GM18508 (cell line): ENCODE results near the gene DBNDD1.

Experiments
- ATAC-seq: cut with Tn5 transposase; IDR thresholded peaks from one replicate; pipeline ENCODE4 v1.9.1; 2021; ENCODE audit warnings: moderate number of reproducible peaks; ENCODE audit not compliant: insufficient read depth, unreplicated experiment

DBNDD1 gene

DNA sequence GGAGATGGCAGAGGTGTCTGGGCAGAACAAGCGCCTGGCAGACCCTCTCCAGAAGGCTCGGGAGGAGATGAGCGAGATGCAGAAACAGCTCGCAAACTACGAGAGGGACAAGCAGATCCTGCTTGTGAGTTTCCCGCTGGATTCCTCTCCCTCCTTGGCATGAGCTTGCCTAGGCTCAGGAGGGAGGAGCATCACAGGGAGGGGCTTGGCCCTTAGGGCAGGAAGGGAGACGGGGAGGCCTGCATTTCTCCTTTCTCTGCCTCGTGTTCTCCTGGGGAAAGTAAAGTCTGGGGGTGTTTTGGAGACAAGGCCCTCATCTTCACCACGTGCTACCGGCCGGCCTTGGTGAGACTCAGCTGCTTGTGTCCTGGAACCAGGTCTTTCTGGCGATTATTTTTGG lies 18.0 kb upstream of the DBNDD1 start:
- ATAC-seq, result no peak

DNA sequence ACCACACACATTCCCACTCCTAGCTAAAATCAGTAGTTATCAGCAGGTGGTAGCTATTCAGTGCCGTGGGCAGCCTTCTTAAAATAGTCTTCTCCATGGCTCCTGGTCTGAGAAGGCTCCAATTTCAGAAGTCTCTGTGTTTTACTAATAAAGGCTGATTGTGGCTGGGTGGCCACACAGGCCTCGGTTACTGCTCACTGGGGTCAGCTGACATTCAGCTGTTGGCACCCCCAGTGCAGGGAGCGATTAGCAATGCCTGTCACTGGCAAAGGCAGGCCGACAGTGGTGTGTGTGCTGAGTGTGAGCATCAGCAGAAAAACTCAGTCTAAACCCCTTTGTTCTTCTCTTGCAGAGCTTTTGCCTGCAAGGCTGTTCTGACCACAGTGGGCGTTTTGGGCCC lies 16.6 kb upstream of the DBNDD1 start:
- ATAC-seq, result no peak

DNA sequence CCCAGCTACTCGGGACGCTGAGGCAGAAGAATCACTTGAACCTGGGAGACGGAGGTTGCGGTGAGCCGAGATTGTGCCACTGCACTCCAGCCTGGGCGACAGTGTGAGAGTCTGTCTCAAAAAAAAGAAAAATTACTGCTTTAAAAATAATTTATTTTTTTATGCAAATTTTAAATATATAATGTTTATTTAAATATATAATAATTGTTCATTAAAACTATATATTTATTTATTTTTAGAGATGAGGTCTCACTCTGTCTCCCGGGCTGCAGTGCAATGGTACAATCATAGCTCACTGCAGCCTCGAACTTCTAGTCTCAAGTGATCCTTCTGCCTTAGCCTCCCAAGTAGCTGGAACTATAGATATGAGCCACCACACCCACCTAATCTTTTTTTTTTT lies 15.2 kb upstream of the DBNDD1 start:
- ATAC-seq, result no peak

DNA sequence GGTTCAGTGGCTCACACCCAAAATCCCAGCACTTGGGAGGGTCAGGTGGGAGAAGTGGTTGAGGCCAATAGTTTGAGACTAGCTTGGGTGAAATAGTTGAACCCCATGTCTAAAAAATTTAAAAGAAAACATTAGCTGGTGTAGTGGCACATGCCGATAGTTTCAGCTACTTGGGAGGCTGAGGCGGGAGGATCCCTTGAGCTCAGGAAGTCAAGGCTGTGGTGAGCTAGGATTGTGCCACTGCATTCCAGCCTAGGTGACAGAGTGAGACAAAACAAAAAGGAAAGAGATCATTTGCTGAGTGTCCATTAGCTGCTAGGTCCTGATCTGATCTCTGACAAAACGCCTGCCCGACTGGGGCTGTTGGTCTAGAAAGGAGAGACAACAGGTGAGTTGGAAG lies 14.1 kb upstream of the DBNDD1 start:
- no peak for ATAC-seq

DNA sequence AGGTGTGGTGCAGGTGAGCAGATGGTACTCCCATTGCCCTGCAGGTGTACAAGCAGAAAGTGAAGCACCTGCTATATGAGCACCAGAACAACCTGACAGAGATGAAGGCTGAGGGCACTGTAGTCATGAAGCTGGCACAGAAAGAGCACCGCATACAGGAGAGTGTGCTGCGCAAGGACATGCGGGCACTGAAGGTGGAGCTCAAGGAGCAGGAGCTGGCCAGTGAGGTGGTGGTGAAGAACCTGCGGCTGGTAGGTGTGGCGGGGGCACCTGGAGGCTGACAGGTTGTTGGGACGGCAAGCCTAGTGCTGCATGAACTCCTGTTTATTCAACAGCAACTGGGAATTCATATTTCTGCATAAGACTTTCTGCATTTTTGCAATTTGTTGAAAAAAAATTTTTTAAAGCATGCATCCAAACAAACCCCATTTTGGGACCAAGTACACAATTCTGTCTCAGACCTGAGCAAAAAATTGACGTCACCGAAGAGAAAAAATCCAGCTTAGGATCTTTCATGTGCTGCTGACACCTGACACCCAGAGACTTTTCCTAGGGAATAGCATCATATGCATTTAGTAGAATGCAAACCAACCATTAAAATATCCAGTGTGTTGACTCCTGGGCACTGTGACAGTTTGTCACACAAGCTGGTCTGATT lies 13.5 kb upstream of the DBNDD1 start:
- ATAC-seq, result no peak

DNA sequence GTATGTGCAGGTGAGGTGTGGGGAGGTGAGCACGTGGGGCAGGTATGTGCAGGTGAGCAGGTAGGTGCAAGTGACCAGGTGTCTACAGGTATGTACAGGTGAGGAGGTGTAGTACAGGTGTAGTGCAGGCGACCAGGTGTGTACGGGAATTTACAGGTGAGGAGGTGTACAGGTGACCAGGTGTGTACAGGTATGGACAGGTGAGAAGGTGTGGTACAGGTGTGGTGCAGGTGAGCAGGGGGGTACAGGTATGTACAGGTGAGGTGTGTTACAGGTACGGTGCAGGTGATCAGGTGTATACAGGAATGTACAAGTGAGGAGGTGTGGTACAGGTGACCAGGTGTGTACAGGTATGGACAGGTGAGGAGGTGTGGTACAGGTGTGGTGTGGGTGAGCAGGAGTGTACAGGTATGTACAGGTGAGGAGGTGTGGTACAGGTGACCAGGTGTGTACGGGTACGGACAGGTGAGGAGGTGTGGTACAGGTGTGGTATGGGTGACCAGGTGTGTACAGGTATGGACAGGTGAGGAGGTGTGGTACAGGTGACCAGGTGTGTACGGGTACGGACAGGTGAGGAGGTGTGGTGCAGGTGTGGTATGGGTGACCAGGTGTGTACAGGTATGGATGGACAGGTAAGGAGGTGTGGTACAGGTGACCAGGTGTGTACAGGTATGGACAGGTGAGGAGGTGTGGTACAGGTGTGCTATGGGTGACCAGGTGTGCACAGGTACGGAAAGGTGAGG lies 12.8 kb upstream of the DBNDD1 start:
- ATAC-seq, result no peak

DNA sequence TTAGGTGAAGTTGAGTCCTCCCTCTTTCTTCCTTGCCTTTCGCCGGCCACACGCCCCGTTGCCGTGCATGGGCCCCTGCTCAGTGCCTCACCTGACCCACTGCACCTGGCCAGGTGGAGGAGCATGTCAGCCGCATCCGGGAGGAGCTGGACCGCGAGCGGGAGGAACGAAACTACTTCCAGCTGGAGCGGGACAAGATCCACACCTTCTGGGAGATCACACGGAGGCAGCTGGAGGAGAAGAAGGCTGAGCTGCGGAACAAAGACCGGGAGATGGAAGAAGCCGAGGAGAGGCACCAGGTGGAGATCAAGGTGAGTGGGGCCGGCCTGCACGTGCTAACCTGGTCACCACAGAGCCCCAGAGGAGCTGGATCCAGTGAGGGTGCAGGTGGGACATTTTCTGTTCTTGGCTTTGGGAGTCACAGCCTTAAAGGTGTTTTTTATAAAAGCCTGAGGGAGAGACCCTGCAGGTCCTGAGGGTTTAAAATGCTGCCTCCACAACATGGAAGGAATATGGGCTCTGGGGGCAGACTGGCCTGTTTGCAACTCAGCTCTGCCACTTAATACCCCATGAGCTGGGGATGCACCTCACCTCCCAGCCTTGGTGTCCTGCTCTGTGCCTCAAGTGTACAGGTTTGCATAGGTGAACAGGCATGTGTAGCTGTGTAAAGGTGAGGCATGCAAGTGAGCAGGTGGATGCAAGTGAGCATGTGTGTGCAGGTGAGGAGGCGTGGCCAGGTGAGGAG lies 12.1 kb upstream of the DBNDD1 start:
- no peak for ATAC-seq

DNA sequence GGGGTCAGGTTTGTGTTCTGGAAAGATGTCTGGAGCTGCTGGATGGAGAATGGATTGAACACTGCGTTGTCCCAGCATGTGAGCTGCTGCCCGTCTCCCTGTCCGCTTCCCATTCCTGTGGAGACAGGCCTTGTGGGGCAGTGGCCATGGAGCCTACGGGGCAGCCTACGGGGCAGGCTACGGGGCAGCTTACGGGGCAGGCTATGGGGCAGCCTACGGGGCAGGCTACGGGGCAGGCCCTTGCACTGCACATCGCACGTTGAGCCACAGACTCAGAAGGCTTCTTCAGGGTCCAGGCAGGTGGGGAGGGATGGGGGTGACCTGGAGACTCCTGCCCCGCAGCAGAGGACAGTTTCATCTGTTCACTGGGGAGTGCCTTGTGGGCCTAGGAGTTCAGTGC lies 9.7 kb upstream of the DBNDD1 start:
- no peak for ATAC-seq

DNA sequence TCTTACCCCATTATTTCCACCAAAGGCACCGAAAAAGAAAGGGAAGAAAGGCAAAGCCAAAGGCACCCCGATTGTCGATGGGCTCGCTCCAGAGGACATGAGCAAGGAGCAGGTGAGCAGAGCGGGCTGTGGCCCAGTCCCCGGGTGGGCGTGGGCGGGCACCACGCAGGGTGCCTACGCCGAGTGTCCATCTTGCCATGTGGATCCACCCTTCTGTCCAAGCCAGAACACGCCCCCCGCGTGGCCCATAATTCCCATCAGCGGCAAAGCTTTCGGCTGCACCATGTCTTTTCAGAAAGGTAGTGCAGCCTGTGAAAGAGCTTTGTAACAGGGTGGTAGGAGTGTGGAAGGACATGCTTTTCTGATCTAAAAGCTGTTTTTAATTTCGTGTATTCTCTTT lies 8.4 kb upstream of the DBNDD1 start:
- ATAC-seq, result no peak

DNA sequence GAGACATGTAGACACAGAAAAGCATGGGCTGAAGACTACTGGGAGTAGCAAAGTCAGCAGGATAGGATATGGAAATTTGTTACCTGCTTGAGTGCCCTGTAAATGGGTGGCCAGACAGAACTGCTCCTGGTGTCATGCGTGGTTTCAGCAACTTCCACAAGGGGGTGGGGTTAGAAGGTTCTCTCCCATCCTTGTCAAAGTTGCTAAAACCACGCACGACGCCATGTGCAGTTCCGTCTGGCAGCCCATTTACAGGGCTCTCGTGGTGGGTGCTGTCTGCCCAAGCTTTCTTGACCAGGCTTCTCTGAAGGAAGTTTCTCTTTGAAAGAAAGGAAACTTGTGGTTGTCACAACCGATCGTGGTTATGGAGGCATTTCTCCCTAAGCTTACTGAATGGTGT lies 6.9 kb upstream of the DBNDD1 start:
- no peak for ATAC-seq

DNA sequence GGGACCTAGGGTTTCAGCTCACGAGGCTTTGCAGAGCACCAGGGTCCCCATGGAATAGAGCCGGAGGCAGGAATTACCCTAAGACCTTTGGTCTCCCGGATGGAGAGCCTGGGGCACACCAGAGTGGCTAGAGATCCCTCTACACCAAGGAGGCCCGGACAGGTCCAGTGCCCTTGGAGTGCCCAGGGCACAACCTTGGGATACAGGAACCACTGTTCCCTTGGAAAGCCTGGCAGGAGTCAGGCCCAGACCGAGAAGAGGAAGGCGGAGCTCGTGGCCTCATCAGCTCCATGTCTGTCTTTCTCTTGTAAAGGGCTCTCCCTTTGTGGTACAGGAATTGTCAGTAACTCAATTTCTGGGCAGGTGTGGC lies 3.8 kb upstream of the DBNDD1 start:
- ATAC-seq, result no peak

DNA sequence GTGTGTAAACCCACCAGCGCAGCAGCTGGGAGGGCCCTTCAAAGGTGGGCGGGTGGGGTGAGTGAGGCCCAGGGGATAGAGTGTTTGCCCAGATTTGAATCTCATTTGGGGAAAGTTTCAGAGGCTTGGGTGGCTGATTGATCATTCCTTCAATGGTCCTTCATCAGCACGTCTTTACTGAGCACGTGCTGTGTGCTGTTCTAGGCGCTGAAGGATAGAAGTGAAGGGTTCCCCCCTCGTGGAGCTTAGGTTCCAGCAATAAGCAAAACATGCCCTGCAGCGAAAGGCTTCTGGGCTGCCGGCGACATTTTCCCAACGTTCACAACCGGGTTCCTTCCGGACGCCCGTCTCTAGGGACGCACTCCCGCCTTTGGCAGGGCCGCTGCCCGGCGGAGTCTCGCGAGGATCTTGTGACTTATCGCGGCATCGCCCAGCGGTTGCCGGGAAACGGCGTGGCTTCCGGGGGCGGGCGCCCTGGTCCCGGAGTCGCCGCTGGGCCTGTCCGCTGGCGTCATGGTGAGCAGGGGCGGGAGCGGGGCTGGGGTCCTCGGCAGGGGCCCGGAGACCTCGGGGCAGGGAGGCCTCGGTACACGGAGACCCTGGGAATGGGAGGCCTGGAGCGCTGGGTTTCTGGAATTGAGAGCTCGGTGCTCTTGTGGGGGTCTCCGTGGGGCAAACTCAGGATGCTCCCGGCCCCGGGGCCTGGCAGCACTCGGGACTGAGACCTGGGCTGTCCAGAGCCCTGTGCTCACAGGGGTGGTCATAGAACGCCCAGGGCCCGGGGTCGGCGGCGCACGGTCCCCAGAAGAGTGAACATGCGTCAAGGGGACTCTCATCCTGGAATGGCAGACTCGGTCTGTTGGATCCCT lies 3.2 kb upstream of the DBNDD1 start:
- ATAC-seq, result no peak

DNA sequence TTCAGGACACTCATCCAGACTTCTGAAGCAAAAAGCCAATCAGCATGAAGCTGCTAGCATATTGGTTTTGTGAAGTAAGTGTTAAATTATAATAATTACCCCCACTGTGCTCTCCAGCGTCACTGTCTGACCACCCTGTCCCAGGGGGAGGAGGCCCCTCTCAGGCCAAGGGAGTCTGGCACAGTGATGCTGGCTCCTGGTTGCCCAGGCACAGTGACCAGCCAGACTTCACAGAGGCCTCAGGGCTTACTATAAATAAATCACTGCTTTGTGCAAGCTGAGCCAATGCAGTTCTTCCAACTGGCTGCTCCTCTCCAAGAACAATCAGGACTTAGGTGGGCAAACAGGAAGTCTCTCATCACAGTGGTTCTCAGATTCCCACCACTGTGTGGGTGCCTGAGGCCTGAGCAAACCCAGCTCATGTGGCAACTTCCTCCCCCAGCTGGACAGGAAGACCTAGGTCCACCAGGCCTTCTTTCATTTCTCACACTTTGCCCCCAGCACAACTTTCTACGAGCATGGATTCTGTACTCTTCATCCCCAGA lies 1.7 kb upstream of the DBNDD1 start:
- ATAC-seq, result no peak

DNA sequence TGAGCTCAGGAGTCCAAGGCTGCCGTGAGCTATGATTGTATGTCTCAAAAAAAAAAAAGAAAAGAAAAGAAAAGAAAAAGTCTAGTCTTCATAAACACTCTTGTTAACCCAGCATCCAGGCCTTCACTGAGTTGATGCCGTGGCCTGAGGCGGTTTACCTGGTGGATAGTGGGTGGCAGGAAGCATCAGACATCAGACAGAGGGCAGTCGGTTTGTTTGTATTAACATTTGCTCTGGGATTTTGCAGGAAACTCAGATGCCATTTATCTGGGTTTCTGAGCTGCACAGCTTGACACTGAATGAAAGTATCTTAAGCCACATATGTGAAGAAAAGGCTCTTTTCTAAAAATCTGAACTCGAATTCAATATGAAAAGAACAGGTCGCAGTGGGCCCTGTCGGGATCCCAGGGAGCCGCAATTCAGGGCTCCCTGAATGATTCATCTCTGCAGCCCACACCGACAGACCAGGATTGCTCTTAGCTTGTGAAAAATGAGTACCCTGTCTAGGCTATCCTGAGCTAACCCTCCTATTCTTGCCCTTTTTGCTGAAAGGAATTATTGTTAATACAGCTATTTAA lies 1.1 kb upstream of the DBNDD1 start:
- no peak for ATAC-seq

DNA sequence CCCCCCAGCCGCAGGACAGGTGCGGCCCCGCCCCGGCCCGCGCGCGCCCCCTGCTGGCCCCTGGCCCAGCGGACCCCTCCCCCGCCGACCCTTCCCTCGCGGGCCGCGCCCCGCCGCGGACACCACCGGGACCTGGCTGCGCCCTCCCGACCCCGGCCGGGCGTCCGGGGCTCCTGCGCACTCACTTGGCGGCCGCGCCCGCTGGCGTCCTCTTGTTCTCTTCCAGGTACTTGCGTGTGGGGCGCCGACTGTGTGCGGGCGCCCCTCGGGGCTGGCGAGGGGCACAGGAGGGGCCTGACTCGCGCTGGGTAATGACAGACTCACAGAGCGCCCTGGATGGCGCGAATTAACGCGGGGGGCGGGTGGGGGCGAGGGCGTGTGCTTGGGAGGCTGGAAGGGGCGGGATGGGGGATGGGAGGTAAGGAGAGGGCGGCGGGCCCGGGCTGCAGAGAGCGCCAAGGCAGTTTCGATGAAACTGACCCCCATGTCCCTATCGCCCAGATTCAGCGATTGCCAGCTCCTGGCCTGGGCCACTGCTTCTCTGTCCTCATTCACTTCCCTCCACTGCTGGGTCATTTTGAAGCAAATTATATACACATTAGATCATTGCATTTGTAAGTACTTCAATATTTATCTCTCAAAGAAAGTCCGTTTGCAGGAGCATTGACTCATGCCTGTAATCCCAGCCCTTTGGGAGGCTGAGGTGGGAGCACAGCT lies 445 bp upstream of the DBNDD1 start:
- no peak for ATAC-seq

DNA sequence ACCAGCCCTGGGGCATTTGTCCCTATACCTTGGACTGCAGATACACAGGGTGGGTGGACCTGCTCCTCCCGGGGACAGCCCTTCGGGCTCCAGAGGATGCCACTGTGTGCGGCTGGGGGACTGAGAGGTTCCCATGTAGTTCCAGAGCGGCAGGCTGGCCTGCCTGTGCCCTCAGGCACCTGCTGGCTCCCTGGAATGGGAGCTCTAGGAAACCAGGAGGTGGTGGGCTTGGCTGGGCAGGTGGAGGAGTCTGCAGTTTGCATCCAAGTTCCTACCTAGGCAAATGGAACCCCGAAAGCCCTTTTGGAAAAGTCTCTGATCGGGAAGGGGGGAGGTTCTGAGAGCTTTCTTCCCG lies 982 bp downstream of the DBNDD1 start:
- no peak for ATAC-seq

DNA sequence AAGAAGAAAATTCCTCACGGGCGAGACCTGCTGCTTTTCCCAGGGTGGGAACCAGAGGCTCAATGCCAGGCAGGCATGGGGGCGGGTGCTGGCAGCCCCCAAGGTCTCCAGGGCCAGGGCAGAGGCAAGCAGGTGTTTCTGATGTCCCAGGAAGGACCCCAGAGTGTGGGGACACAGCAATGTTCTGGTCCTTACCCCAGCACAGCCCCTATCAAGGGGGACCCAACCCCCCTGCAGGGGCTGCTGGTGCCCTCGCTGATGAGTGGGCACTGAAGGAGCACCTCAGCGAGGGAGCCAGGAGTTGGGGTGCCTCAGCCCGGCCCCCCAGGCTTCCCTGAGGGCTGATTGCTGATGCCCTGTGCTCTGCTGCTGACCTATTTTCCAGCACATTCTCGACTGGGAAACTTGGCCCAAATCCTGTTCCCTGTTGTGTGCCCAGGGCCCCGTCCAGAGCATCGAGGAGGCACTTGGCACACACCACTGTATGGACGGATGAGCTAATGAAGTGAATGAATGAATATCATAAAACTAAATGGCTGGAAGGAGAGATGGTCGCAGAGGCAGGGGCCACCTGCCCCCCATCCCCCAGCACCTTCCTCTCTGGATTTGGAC lies 2.8 kb downstream of the DBNDD1 start:
- no peak for ATAC-seq

DNA sequence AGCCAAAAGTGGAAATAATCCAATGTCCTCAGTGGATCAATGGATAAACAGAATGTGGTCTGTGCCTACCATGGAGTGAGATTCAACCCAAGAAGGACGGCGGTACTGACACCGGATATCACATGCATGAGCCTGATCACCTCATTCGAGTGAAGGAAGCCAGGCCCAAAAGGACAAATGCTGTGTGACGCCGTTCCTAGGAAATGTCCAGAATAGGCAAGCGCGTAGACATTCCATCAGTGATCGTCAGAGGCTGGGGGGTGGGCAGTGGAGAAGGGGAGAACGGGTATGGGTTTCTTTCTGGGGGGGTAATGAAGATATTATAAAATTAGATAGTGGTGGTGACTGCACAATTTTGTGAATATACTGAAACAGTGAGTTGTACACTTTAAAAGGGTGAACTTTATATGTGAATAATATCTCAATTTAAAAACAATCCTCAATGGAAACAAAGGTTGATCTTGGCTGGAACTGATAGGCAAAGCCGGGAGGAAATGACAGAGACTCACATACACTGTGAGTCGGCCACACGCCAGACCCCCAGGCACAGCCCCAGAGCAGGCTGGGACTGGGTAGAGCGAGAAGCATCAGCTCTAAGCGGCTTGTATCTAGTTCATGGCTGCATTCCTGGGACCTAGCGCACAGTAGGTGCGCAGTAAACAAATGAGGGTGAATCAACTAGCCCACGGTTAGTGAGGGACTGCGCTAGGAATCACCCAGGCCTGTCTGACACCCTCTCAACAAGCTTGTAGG lies 3.5 kb downstream of the DBNDD1 start:
- no peak for ATAC-seq
